Left renal cortex interstitium (tissue), 4 donors: ENCODE measurements around the gene MDGA2. TPM values are rescaled to one million over a fixed set of nuclear protein-coding genes. Genes with fewer than 3 reads are reported as not detected.
"Not testable (repeated sequence)": the region's sequence is repeated elsewhere in the genome, so short reads cannot be mapped to it uniquely, and the experiment has no call there.

Experiments used
- DNase-seq, 4 donors: peaks; one replicate each; pipeline ENCODE4 v3.0.0-alpha.2; 2013; ENCODE audit warnings: low read depth in 4 of 4, low spot score in 2 of 4, missing footprints in 1 of 4
- polyA plus RNA-seq, 4 donors: library from polyadenylated mRNA; unstranded; fragments of 120-200 nt; gene quantifications; one replicate each; pipeline ENCODE4 v1.2.1, GENCODE V29; 2013; ENCODE audit not compliant: insufficient read length in 4 of 4

Gene MDGA2
- polyA plus RNA-seq, 4 donors: 1.7 to 2.1 (median 2.0) TPM

GRCh38 chr14:47171896-47172295, 503.5 kb downstream of the MDGA2 start:
- not testable (repeated sequence) for DNase-seq

- peak in 1 of 4 donors; percentile 19 for DNase-seq
Measured at GRCh38 chr14:47167402-47167801, 508.0 kb downstream of the MDGA2 start.

DNA sequence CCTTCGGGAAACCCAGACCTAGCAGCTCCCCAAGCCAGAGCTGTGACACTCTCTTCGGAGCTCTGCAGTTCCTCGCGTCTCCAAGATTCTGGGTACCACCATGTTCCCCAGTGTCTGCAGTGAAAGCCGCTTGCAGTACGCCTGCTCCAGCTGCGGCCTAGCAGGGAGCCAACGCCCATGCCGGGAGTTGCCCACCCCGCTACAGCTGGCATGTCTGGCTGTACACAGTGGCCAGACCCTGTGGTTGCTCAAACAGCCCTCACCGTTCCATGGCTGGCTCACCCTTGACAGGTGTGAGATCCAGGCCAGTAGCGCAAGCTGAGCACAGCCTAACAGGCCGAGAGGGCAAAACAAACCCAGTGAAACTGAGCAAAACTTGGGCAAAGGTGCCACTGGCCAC, 520.0 kb downstream of the MDGA2 start:
- no peak for DNase-seq

DNA sequence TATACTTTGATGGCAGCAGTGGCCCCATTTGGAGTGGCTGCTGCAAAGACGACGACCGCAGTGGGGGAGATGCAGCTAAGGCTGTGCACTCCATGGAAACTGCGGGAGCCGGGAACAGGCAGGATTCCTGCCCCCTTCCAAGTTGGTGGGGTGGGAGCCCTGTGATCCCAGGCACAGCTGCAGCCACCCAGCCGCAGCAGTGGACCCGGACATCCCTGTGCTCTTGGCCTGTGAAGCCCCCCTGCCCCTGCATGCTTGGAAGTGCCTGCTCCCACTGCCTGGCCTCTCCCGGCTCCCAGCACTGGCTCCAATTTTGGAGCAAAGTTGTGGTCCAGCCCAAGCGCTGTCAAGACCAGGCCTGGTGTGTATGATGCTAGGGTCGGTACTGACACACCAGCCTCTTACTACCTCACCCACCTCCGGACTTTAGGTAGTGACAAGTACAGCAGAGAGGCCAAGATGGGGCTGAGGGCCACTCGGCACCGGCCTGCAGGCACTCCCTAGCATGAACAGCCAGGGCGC, 521.1 kb downstream of the MDGA2 start:
- no peak for DNase-seq

- peak in 1 of 4 donors; percentile 15 for DNase-seq
Measured at GRCh38 chr14:47153746-47154145, 521.7 kb downstream of the MDGA2 start.

DNA sequence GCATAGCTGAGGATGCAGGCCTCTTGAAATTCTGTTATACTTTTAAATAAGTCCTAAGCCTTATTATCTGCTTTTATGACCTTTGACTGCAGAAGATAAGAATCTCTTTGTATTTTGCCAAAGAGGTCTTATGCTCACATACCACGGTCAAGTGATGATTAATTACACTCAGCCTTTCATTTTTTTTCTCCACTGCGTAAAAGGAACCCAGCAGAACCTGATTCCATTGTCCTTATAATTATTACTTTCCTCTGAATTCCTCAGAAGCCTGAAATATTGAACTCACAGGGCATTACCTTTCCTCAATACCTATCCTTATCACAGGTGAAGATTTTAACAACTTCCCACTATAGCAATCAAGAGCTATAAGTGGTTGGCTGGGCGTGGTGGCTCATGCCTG, 525.1 kb downstream of the MDGA2 start:
- DNase-seq: no peak

DNA sequence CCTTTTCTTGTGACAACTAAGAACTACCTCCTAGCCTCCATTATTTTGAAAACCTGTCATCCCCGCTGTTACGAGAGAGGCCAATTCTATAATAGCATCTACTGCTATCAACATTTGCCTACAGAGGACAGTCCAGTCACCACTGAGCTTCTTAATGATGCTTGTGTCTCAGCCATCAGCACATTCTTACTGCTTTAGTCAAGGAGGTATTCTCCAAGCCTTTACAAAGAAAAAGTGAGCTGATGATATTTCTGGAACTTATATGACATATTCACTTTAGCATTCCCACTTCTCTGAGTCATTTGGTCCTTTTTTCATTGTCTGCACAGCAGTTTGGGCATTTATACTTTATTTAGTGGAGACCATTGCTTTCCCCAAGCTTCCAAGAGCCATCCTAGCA, 526.1 kb downstream of the MDGA2 start:
- DNase-seq: no peak

GRCh38 chr14:47148686-47149085, 526.7 kb downstream of the MDGA2 start:
- DNase-seq: no peak

GRCh38 chr14:47120645-47121044, 554.8 kb downstream of the MDGA2 start:
- no peak for DNase-seq

DNA sequence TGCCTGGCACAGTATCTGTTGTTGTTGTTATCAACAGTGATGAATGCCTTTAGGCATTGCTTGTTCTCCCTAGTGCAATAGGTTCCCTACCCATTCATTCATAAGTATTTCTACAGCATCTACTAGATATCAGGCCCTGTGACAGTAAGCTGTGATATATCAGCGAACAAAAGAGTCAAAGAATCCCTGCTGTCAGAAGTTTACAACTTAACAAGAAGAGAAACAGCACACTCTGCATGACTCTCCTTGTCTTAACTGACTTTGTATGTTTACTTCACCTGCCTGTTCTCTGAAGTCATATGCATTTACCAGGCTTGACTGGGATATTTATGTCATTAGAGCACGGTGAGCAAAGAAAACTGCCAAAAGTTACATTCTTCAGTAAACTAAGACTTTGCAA, 571.6 kb downstream of the MDGA2 start:
- DNase-seq: no peak

GRCh38 chr14:47102472-47102871, 572.9 kb downstream of the MDGA2 start:
- DNase-seq: no peak

DNA sequence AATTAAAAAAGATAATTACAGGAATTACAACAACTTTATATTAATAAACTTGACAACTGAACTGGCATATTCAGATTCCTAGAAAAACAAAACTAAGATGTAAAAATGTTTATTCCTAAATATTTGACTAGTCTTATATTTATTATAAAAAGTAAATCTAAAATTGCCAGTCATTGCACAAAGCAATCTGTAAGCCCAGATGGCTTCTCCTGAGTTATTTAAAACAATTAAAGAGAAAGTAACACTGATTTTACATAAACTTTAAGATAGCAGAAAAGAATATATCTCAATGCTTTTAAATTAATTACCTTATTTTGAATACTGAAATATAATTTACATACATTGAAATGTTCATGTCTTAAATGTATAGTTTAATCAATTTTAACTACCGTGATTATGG, 589.7 kb downstream of the MDGA2 start:
- DNase-seq: no peak

GRCh38 chr14:47065326-47065725, 610.1 kb downstream of the MDGA2 start:
- DNase-seq: no peak

- no peak for DNase-seq
Measured at GRCh38 chr14:47060050-47060449, 615.4 kb downstream of the MDGA2 start.

DNA sequence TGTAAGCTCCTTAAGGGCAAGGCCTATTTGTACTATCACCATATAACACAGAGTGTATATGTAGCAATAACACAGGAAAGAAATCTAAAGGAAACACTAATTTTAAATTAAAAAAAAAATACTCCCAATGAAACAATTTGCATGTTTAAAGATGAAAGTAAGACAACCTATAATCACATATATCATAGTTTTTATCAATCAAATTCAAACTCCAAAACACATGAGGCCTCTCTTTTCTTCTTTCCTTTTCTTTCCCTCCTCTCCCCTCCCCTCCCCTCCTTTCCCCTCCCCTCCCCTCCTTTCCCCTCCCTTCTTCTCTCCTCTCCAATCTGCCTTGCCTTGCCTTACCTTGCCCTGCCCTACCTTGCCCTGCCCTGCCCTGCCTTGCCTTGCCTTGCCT, 618.0 kb downstream of the MDGA2 start:
- no peak for DNase-seq

DNA sequence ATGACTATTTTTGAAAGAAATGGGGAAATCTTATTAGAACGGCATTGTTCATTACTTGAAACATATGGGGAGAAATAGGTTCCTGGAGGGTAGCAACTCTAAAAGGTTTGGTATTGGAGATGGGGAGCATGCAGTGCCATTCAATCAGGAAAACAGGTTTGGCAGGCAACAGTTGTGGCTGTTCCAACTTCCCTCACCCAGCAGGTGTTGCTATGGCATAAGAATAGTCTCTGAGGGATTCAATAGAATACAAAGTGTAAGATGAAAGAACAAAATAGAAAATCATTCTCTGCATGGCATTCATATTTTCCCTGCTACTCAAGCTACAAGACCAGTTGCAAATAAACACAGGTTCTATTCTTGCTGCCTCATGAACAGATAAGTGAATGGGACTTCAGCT, 630.6 kb downstream of the MDGA2 start:
- DNase-seq: peak in 1 of 4 donors; percentile 19

DNA sequence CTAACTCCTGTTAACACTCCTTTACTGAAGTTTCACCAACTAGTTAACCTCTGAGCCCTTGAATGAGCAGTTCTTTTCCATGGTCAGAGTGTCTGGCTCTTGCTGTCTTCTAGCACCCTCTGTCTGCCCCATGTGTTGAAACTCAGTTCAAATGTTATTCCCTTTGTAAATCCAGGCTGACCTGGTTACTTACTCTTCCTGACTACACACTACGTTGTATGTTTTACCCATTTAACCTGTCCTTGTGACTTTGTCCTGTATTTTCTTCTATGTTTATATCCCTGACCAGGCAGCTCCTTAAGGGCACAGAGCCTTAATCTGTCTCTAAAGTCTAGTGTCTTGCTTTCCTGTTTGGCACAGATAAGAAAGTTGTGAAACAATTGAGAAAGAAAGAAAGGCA, 634.9 kb downstream of the MDGA2 start:
- peak in 1 of 4 donors; percentile 39 for DNase-seq

GRCh38 chr14:47039336-47039735, 636.1 kb downstream of the MDGA2 start:
- DNase-seq: no peak

DNA sequence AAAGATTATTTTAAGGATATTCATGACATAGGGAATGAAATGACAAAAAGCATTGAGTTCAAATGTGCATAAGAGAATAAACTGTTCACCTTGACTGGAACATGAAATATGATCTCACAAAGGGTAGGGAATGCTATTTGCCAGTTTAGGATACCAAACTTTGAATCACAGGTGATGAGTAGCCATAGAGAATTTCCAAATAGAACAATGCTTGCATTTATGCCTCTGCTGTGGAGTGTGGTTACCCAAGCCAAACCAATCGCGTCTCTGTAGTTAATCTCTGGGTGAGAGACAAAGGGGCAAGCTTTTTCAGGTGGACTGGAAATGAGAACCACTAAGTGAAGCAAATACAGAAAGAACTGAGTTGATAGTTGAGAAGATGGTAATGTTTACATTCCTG, 652.7 kb downstream of the MDGA2 start:
- no peak for DNase-seq

GRCh38 chr14:47020500-47020899, 654.9 kb downstream of the MDGA2 start:
- DNase-seq: no peak

DNA sequence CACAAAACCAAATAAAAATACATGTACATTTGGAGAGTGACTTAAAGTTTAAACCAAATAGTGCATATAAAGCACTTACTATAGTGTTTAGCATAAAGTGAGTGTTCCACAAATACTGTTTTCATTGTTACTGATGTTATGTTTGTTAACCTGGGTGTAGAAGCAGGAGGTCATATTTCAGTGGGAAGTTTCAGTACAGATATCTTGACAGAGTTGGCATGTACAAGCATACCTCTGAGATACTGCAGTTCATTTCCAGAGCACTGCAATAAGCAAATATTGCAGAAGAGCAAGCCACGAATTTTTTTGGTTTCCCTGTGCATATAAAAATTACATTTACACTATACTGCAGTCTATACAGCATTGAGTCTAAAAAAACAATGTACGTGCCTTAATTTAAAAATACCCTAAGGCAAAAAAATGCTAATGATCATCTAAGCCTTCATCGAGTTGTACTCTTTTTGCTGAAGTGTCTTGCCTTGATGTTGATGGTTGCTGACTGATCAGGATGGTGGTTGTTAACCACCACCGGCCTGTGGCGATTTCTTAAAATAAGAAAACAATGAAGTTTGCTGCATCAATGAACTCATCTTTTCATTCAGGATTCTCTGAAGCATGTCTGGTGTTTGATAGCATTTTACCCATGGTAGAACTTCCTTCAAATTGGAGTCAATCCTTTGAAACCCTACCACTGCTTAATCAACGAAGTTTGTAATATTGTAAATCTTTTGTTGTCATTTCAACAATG, 662.7 kb downstream of the MDGA2 start:
- DNase-seq: no peak

- DNase-seq: no peak
Measured at GRCh38 chr14:47009615-47010014, 665.8 kb downstream of the MDGA2 start.

DNA sequence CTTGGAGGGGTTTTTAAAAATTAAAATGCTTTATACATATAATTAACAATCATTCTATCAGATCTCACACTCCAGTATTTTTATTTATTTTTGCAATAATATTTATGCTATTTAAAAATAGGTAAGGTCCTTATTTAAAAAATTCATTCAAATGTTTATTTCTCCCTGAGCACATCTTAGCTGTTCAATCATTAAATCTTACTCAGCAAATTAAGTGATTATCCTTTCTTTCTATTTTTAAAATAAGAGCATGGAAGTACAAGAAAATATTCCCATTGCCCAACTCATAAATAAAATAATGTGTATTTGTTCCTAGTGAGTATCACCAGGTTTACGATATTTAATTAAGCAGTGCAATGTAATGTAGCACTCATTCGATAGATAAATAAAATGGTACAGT, 666.7 kb downstream of the MDGA2 start:
- DNase-seq: no peak
